ENCODE results near the gene MED25.

The MED25 gene

GRCh38 chr19:49866933-49867782 is 49.1 kb downstream of the MED25 start, which contains the start of gene PNKP:
TSS of gene PNKP (minus strand) at chr19:49867576. CDS start at chr19:49867204, 372 bp downstream.
- in situ Hi-C loops (cut with HindIII; ENCODE audit: low sequenced_read_pairs): no loop called here

GRCh38 chr19:49869009-49869483 is 51.0 kb downstream of the MED25 start:
- in situ Hi-C loops (cut with HindIII; ENCODE audit: low sequenced_read_pairs): no loop called here

- in situ Hi-C loops (cut with HindIII; ENCODE audit: low sequenced_read_pairs): no loop called here
These were observed 51.6 kb downstream of the MED25 start for GRCh38 chr19:49869484-49870308.

GRCh38 chr19:49870309-49870901 is 52.3 kb downstream of the MED25 start:
- in situ Hi-C loops (cut with HindIII; ENCODE audit: low sequenced_read_pairs): no loop called here

GRCh38 chr19:49871349-49871985 is 53.4 kb downstream of the MED25 start:
- in situ Hi-C loops (cut with HindIII; ENCODE audit: low sequenced_read_pairs): no loop called here

GRCh38 chr19:49872245-49873128 is 54.4 kb downstream of the MED25 start:
- in situ Hi-C loops (cut with HindIII; ENCODE audit: low sequenced_read_pairs): no loop called here

GRCh38 chr19:49873129-49873521 is 55.0 kb downstream of the MED25 start:
- in situ Hi-C loops (cut with HindIII; ENCODE audit: low sequenced_read_pairs): no loop called here

- in situ Hi-C loops (cut with HindIII; ENCODE audit: low sequenced_read_pairs): no loop called here
These were observed 55.7 kb downstream of the MED25 start for GRCh38 chr19:49873834-49874233.

GRCh38 chr19:49874503-49875157 is 56.5 kb downstream of the MED25 start:
- in situ Hi-C loops (cut with HindIII; ENCODE audit: low sequenced_read_pairs): no loop called here

GRCh38 chr19:49875177-49875576 is 57.1 kb downstream of the MED25 start:
- in situ Hi-C loops (cut with HindIII; ENCODE audit: low sequenced_read_pairs): no loop called here

- in situ Hi-C loops (cut with HindIII; ENCODE audit: low sequenced_read_pairs): no loop called here
These were observed 57.9 kb downstream of the MED25 start for GRCh38 chr19:49875857-49876421.

- in situ Hi-C loops (cut with HindIII; ENCODE audit: low sequenced_read_pairs): no loop called here
These were observed 58.4 kb downstream of the MED25 start for GRCh38 chr19:49876422-49877019.

- in situ Hi-C loops (cut with HindIII; ENCODE audit: low sequenced_read_pairs): no loop called here
These were observed 59.2 kb downstream of the MED25 start, which contains the start of the genes AKT1S1 and TBC1D17 for GRCh38 chr19:49877020-49877878. TSS of gene AKT1S1 (minus strand) at chr19:49877355. CDS start at chr19:49873295, 4,060 bp downstream. TSS of gene TBC1D17 (plus strand) at chr19:49877702. CDS start at chr19:49877724, 22 bp downstream.

- in situ Hi-C loops (cut with HindIII; ENCODE audit: low sequenced_read_pairs): no loop called here
These were observed 60.0 kb downstream of the MED25 start for GRCh38 chr19:49877879-49878743.

GRCh38 chr19:49878744-49879070 is 60.6 kb downstream of the MED25 start:
- in situ Hi-C loops (cut with HindIII; ENCODE audit: low sequenced_read_pairs): no loop called here

- in situ Hi-C loops (cut with HindIII; ENCODE audit: low sequenced_read_pairs): no loop called here
These were observed 61.3 kb downstream of the MED25 start for GRCh38 chr19:49879243-49879963.

Data from endothelial cell of hepatic sinusoid (primary cell).